Panc1 (cell line): ENCODE data around the gene TBCE. TPM values are rescaled to one million over a fixed set of nuclear protein-coding genes. Genes with fewer than 3 reads are reported as not detected.

Experiments
- ATAC-seq: fragments of 200-7000 bp; cut with Tn5 transposase; 2 replicates; pipeline ENCODE4 v1.9.1; 2020; ENCODE audit warnings: mild to moderate bottlenecking, moderate library complexity
- BruUV-seq: library from RNA; stranded (reverse); fragments of 400-500 nt; replicated peaks from 2 replicates; lab custom pipeline; 2021; lab: Mats Ljungman, UMichigan
- CTCF ChIA-PET: fragments of 300-600 bp; sonication (Branson Sonifier 250); formaldehyde crosslinking; loops from one replicate; lab custom pipeline; 2022; ENCODE audit warnings: antibody characterized with exemption; lab: Charles Lee
- POLR2A ChIA-PET: fragments of 300-600 bp; sonication (Branson Sonifier 250); formaldehyde crosslinking; loops from one replicate; lab custom pipeline; 2022; ENCODE audit warnings: antibody characterized with exemption; lab: Charles Lee
- DNase-seq: peaks from one replicate; pipeline ENCODE4 v3.0.0-alpha.2; 2010; ENCODE audit warnings: low read depth, low spot score
- H3K27ac ChIP-seq: 2 replicates; pipeline ENCODE4 v1.5.1; 2011; ENCODE audit warnings: mild to moderate bottlenecking, low read length, inconsistent platforms
- H3K27me3 ChIP-seq: fragments of 200-500 bp; sonication (Bioruptor generic); 2 replicates; pipeline ENCODE4 v1.6.0; 2014; ENCODE audit warnings: low read length, inconsistent platforms; ENCODE audit not compliant: control insufficient read depth, insufficient read depth
- H3K36me3 ChIP-seq: fragments of 200-500 bp; sonication (Bioruptor generic); 2 replicates; pipeline ENCODE4 v1.5.1; 2014; ENCODE audit warnings: inconsistent platforms, mild to moderate bottlenecking, low read length, moderate library complexity; ENCODE audit not compliant: control insufficient read depth, insufficient read depth
- H3K4me1 ChIP-seq: 2 replicates; pipeline ENCODE4 v1.5.1; 2011; ENCODE audit warnings: inconsistent platforms, mild to moderate bottlenecking, low read length, moderate library complexity; ENCODE audit not compliant: control insufficient read depth, insufficient read depth
- H3K4me3 ChIP-seq, 2 experiments: 2 replicates each; pipeline ENCODE4 v1.5.1; 2011 to 2012; ENCODE audit warnings: low read depth in 2 of 2, low read length in 2 of 2, mild to moderate bottlenecking in 2 of 2, inconsistent platforms in 1 of 2, moderate library complexity in 1 of 2
- H3K9me3 ChIP-seq: fragments of 200-500 bp; sonication (Bioruptor generic); 2 replicates; pipeline ENCODE4 v1.5.1; 2014; ENCODE audit warnings: low read depth, mild to moderate bottlenecking, inconsistent platforms, low read length, moderate library complexity; ENCODE audit not compliant: control insufficient read depth, insufficient read depth
- CTCF ChIP-seq: fragments of 450-650 bp; IDR thresholded peaks from 2 replicates; pipeline ENCODE4 v1.5.1; 2017; ENCODE audit warnings: mild to moderate bottlenecking
- POLR2AphosphoS5 ChIP-seq: IDR thresholded peaks from 2 replicates; pipeline ENCODE4 v1.6.1; 2012; ENCODE audit warnings: mild to moderate bottlenecking, low read depth, low read length, moderate library complexity
- REST ChIP-seq, 2 experiments: IDR thresholded peaks; 2 replicates each; pipeline ENCODE4 v1.6.1; 2011 to 2012; ENCODE audit warnings: low read depth in 2 of 2, control low read depth in 1 of 2, low read length in 1 of 2, mild to moderate bottlenecking in 1 of 2, moderate library complexity in 1 of 2; ENCODE audit not compliant: insufficient read depth in 1 of 2
- SIN3A ChIP-seq: IDR thresholded peaks from 2 replicates; pipeline ENCODE4 v1.6.1; 2012; ENCODE audit warnings: low read depth, mild to moderate bottlenecking, low read length, moderate library complexity, borderline replicate concordance; ENCODE audit not compliant: insufficient read depth
- TCF7L2 ChIP-seq: IDR thresholded peaks from 2 replicates; pipeline ENCODE4 v1.6.1; 2011; ENCODE audit warnings: mild to moderate bottlenecking, low read depth, low read length, inconsistent platforms
- in situ Hi-C: cut with HindIII; loops from 2 replicates; pipeline ENCODE4 v1.10.0; 2016; ENCODE audit warnings: low sequenced_read_pairs, low pct_unique_long_range_greater_than_20kb
- intact Hi-C: fragments of 100-400 bp; cut with micrococcal nuclease; formaldehyde crosslinking; loops from one replicate; pipeline ENCODE4 v1.10.0; 2022; ENCODE audit not compliant: unreplicated experiment
- total RNA-seq: library from RNA; stranded (reverse); gene quantifications from one replicate; pipeline ENCODE4 v1.2.1, GENCODE V29; 2021; ENCODE audit not compliant: unreplicated experiment

The TBCE gene
- total RNA-seq, 1 experiment from 2014 or later: 72.0 TPM

GRCh38 chr1:235417086-235417697, 50.0 kb downstream of the TBCE start:
- CTCF ChIA-PET: interaction anchor here (0.5 to 1.3 kb wide), 4 partner anchors 8 to 232 kb away, joined by 3 to 8 read pairs (median 4); no protein-coding TSS in a partner anchor
- ATAC-seq (peak; percentile 83), DNase-seq (peak; percentile 71)
- Histone ChIP-seq H3K4me3 (no peak overlapping the region), H3K9me3 (no peaks in the 10 kb centered on the region), H3K27me3 (no peaks in the 10 kb centered on the region), H3K36me3 (no peaks in the 10 kb centered on the region; the same call in 1 of the 2 replicates), H3K27ac (peak overlapping the region; percentile 83), H3K4me1 (peaks cover 33% of the 10 kb centered on the region)
- POLR2A ChIA-PET: interaction anchor here (0.7 kb wide), 1 partner anchor 143 kb away, joined by 3 read pairs; no protein-coding TSS in a partner anchor
- intact Hi-C loops: loop anchor here (1.0 to 5.0 kb wide), 3 partner anchors 50 to 164 kb away; partner anchors contain the start of gene TBCE
- in situ Hi-C loops: no loop called here
- BruUV-seq: no TSS peak
- TF ChIP-seq POLR2AphosphoS5 (no peak), REST (IDR thresholded peaks at IDR 0.05; ENCODE audit: insufficient read depth in 1 of 2, low read depth in 2 of 2, low read length in 1 of 2) (no peak), CTCF (peak; percentile 90)

GRCh38 chr1:235421751-235422150, 54.5 kb downstream of the TBCE start:
- CTCF ChIA-PET: no interaction called here
- Histone ChIP-seq H3K4me1 (peaks cover 10% of the 10 kb centered on the region), H3K27me3 (no peaks in the 10 kb centered on the region), H3K9me3 (no peaks in the 10 kb centered on the region), H3K27ac (no peak overlapping the region; the same call in 1 of the 2 replicates), H3K36me3 (no peaks in the 10 kb centered on the region), H3K4me3 (no peak overlapping the region)
- in situ Hi-C loops: no loop called here
- no peak for ATAC-seq
- no peak for TF ChIP-seq SIN3A
- no peak for TF ChIP-seq CTCF
- no peak for TF ChIP-seq REST (IDR thresholded peaks at IDR 0.05; ENCODE audit: insufficient read depth in 1 of 2, low read depth in 2 of 2, low read length in 1 of 2)
- TF ChIP-seq POLR2AphosphoS5: no peak
- no peak for TF ChIP-seq TCF7L2
- DNase-seq: no peak
- intact Hi-C loops: no loop called here
- POLR2A ChIA-PET: no interaction called here
- no TSS peak for BruUV-seq
